ENCODE measurements around the gene NECAP2.

Gene NECAP2

DNA sequence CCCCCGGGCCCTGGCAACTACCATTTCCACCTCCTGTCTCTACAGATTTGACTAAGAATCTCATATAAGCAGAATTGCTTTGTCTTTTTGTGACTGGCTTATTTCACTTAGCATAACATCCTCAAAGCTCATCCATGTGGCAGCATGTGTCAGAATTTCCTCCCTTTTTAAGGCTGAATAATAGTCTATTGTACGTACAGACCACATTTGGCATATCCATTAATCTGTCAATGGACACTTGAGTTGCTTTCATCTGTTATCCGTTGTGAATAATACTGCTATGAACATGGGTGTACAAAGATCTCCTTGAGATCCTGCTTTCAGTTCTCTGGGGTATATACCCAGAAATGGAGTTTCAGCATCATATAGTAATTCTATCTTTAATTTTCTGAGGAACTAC is 27.3 kb upstream of the NECAP2 start:
- DNase-seq (ENCODE audit: low spot score), result no peak
- TF ChIP-seq CTCF (IDR thresholded peaks at IDR 0.05), result no peak
- H3K27ac ChIP-seq, result no peak overlapping the region
- H3K4me3 ChIP-seq, result no peak overlapping the region

DNA sequence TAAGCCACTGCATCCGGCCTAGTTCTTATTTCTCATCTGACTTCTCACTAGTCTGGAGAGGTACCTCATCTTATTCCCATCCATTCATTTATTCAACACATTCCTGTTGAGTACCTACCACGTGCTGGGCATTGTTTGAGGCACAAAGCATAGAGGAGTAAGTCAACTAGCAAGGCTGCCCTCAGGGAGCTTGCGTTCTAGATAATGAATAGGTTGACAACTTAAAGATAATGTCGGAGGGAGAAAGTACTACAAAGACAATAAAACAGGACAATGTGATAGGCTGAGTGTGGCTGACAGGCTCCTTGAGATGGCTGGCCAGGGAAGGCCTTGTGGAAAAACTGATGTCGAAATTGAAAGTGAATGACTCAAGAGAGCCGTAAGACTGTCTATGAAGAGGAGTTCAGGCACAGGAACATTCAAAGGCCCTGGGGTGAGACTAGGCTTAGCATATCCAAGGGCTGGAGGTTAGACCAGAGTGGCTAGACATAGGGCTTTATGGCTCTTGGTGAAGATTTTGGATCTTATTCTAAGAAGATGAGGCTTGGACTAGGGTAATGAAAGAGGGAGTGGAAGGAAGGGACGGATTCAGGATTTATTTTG is 21.6 kb upstream of the NECAP2 start:
- Histone ChIP-seq H3K27ac (no peak overlapping the region), H3K4me3 (no peak overlapping the region)
- no peak for DNase-seq (ENCODE audit: low spot score)
- TF ChIP-seq CTCF (IDR thresholded peaks at IDR 0.05), result no peak

DNA sequence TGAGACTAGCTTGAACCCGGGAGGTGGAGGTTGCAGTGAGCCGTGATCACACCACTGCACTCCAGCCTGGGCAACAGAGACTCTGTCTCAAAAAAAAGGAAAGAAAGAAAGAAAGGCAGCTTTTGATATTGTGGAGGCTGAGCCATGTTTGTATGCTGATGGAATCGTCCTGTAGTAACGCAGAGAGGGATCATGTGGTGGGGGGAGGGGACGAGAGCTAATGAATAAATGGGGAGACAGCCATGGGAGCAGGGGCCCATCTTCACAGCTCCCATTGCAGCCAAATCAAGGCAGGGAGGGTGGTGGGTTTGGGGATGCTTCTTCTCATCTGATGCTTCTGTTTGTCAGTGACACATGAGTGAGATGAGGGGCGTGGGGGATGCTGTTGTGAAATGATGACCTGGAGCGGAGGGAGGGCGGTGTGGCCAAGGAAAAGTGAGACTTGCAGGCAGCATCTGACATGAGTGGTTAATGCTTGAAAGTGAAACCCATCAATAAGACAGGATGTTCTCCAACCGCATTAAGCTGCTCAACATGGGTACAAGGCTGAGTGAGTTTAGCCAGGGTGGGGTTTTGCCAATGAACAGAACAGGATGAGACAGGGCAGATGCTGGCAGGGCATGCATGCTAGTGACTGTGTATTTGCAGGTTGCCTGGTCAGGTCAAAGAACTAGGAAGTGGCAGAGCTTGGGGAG is 20.0 kb upstream of the NECAP2 start:
- no peak overlapping the region for H3K27ac ChIP-seq
- DNase-seq (ENCODE audit: low spot score), result no peak
- H3K4me3 ChIP-seq, result no peak overlapping the region

GRCh38 chr1:16421201-16421600 is 19.3 kb upstream of the NECAP2 start:
- DNase-seq (ENCODE audit: low spot score), result no peak
- H3K27ac ChIP-seq, result no peak overlapping the region
- no peak overlapping the region for H3K4me3 ChIP-seq
- TF ChIP-seq CTCF (IDR thresholded peaks at IDR 0.05), result no peak

More for the DNA sequence above, 20.0 kb upstream of the NECAP2 start:
- TF ChIP-seq CTCF (IDR thresholded peaks at IDR 0.05), result no peak

GRCh38 chr1:16422041-16422440 is 18.5 kb upstream of the NECAP2 start:
- no peak overlapping the region for H3K4me3 ChIP-seq
- DNase-seq (ENCODE audit: low spot score), result no peak
- H3K27ac ChIP-seq, result no peak overlapping the region
- TF ChIP-seq CTCF (IDR thresholded peaks at IDR 0.05), result no peak

GRCh38 chr1:16425125-16426025 is 15.1 kb upstream of the NECAP2 start:
- Histone ChIP-seq H3K27ac (no peak overlapping the region), H3K4me3 (no peak overlapping the region)
- DNase-seq (ENCODE audit: low spot score), result no peak
- no peak for TF ChIP-seq CTCF (IDR thresholded peaks at IDR 0.05)

Measured in coronary artery (tissue), 2 donors.